SK-N-MC (cell line): ENCODE measurements around the gene LGR5.

Experiments
- DNase-seq: peaks from one replicate; pipeline ENCODE4 v3.0.0-alpha.2; 2011; ENCODE audit warnings: low read depth, low spot score
- H3K27ac ChIP-seq: fragments of 200-600 bp; sonication (generic); 2 replicates; pipeline ENCODE4 v1.5.1; 2016; ENCODE audit warnings: mixed run types
- H3K36me3 ChIP-seq: fragments of 200-600 bp; sonication (generic); 2 replicates; pipeline ENCODE4 v1.6.1; 2017; ENCODE audit warnings: antibody characterized with exemption, low read length, mixed read lengths; ENCODE audit not compliant: insufficient read depth
- H3K4me3 ChIP-seq: fragments of 200-600 bp; sonication (generic); 2 replicates; pipeline ENCODE4 v1.5.1; 2016
- H3K9ac ChIP-seq: fragments of 200-600 bp; sonication (generic); 2 replicates; pipeline ENCODE4 v1.8.0; 2017; ENCODE audit warnings: mixed run types, mixed read lengths; ENCODE audit not compliant: insufficient read length
- H3K9me3 ChIP-seq: fragments of 200-600 bp; sonication (generic); 2 replicates; pipeline ENCODE4 v1.6.1; 2017; ENCODE audit warnings: low read depth, mild to moderate bottlenecking, antibody characterized with exemption, low read length, moderate library complexity, mixed read lengths
- EZH2 ChIP-seq: fragments of 200-600 bp; sonication (generic); IDR thresholded peaks from one replicate; pipeline ENCODE4 v1.6.1; 2017; ENCODE audit warnings: antibody characterized with exemption
- FOXP2 ChIP-seq: optimal IDR thresholded peaks from 2 replicates; pipeline ENCODE3; 2011; ENCODE audit warnings: mild to moderate bottlenecking, moderate library complexity; ENCODE audit not compliant: insufficient read depth; ENCODE audit errors: extremely low read length, control extremely low read depth
- POLR2AphosphoS5 ChIP-seq: IDR thresholded peaks from 2 replicates; pipeline ENCODE4 v1.6.1; 2012; ENCODE audit warnings: mild to moderate bottlenecking, low read depth, low read length, borderline replicate concordance

Gene LGR5

GRCh38 chr12:71441836-71442566, 2.4 kb downstream of the LGR5 start:
- Histone ChIP-seq H3K9ac (no peak overlapping the region), H3K27ac (no peak overlapping the region), H3K9me3 (no peaks in the 10 kb centered on the region), H3K4me3 (no peak overlapping the region), H3K36me3 (no peaks in the 10 kb centered on the region)
- DNase-seq = no peak
- TF ChIP-seq EZH2 (no peak), FOXP2 (no peak), POLR2AphosphoS5 (no peak)

GRCh38 chr12:71442567-71442931, 3.0 kb downstream of the LGR5 start:
- Histone ChIP-seq H3K9me3 (no peaks in the 10 kb centered on the region), H3K9ac (no peak overlapping the region), H3K36me3 (no peaks in the 10 kb centered on the region), H3K27ac (no peak overlapping the region), H3K4me3 (no peak overlapping the region)
- DNase-seq = no peak
- TF ChIP-seq FOXP2 (no peak), EZH2 (no peak), POLR2AphosphoS5 (no peak)

GRCh38 chr12:71445071-71445470, 5.5 kb downstream of the LGR5 start:
- H3K36me3 ChIP-seq = no peaks in the 10 kb centered on the region
- DNase-seq = no peak
- no peak overlapping the region for H3K4me3 ChIP-seq
- no peak overlapping the region for H3K9ac ChIP-seq
- no peaks in the 10 kb centered on the region for H3K9me3 ChIP-seq
- no peak overlapping the region for H3K27ac ChIP-seq
- TF ChIP-seq FOXP2 (no peak), EZH2 (no peak), POLR2AphosphoS5 (no peak)

- H3K4me3 ChIP-seq = no peak overlapping the region
- H3K9me3 ChIP-seq = no peaks in the 10 kb centered on the region
- TF ChIP-seq EZH2 = no peak
- no peak for TF ChIP-seq FOXP2
- no peak for TF ChIP-seq POLR2AphosphoS5
- H3K27ac ChIP-seq = no peak overlapping the region
- no peak for DNase-seq
- H3K9ac ChIP-seq = no peak overlapping the region
- no peaks in the 10 kb centered on the region for H3K36me3 ChIP-seq
Observed at GRCh38 chr12:71447691-71448132, 8.1 kb downstream of the LGR5 start.

GRCh38 chr12:71448150-71448581, 8.6 kb downstream of the LGR5 start:
- H3K9me3 ChIP-seq = no peaks in the 10 kb centered on the region
- no peak overlapping the region for H3K4me3 ChIP-seq
- DNase-seq = no peak
- H3K9ac ChIP-seq = no peak overlapping the region
- TF ChIP-seq POLR2AphosphoS5 (no peak), EZH2 (no peak), FOXP2 (no peak)
- H3K27ac ChIP-seq = no peak overlapping the region
- no peaks in the 10 kb centered on the region for H3K36me3 ChIP-seq

- H3K4me3 ChIP-seq = no peak overlapping the region
- no peak overlapping the region for H3K9ac ChIP-seq
- no peak for DNase-seq
- H3K9me3 ChIP-seq = no peaks in the 10 kb centered on the region
- TF ChIP-seq FOXP2 = no peak
- TF ChIP-seq POLR2AphosphoS5 = no peak
- TF ChIP-seq EZH2 = no peak
- no peak overlapping the region for H3K27ac ChIP-seq
- no peaks in the 10 kb centered on the region for H3K36me3 ChIP-seq
Observed at GRCh38 chr12:71449373-71450070, 9.9 kb downstream of the LGR5 start.

- TF ChIP-seq EZH2 (no peak), FOXP2 (no peak), POLR2AphosphoS5 (no peak)
- no peak for DNase-seq
- Histone ChIP-seq H3K27ac (no peak overlapping the region), H3K4me3 (no peak overlapping the region), H3K9ac (no peak overlapping the region), H3K36me3 (no peaks in the 10 kb centered on the region), H3K9me3 (no peaks in the 10 kb centered on the region)
Observed at GRCh38 chr12:71452006-71452405, 12.4 kb downstream of the LGR5 start.

GRCh38 chr12:71455028-71455737, 15.6 kb downstream of the LGR5 start:
- Histone ChIP-seq H3K4me3 (no peak overlapping the region), H3K27ac (no peak overlapping the region), H3K9me3 (no peaks in the 10 kb centered on the region), H3K9ac (no peak overlapping the region), H3K36me3 (no peaks in the 10 kb centered on the region)
- TF ChIP-seq EZH2 = no peak
- no peak for TF ChIP-seq FOXP2
- TF ChIP-seq POLR2AphosphoS5 = no peak
- no peak for DNase-seq
